OCI-LY1 (cell line): ENCODE measurements around the gene SPAG4.

ENCODE experiments used
- H2AFZ ChIP-seq: fragments of 200-600 bp; sonication (generic), shearing (Covaris generic); 2 replicates; pipeline ENCODE4 v1.6.0; 2014; ENCODE audit warnings: antibody characterized with exemption, mild to moderate bottlenecking, low read length
- H3F3A ChIP-seq: fragments of 200-600 bp; sonication (generic), shearing (Covaris generic); 2 replicates; pipeline ENCODE4 v1.6.0; 2014; ENCODE audit warnings: mild to moderate bottlenecking, antibody characterized with exemption, low read length, moderate library complexity; ENCODE audit not compliant: insufficient read depth
- H3K27ac ChIP-seq: fragments of 200-600 bp; sonication (generic); 2 replicates; pipeline ENCODE4 v1.5.1; 2014; ENCODE audit warnings: low read length, mixed run types, mild to moderate bottlenecking, low read depth; ENCODE audit not compliant: poor library complexity, severe bottlenecking
- H3K27me3 ChIP-seq: fragments of 200-600 bp; sonication (generic); 2 replicates; pipeline ENCODE4 v1.6.0; 2014; ENCODE audit warnings: antibody characterized with exemption, mild to moderate bottlenecking, low read length, moderate library complexity; ENCODE audit not compliant: insufficient read depth
- H3K36me3 ChIP-seq: fragments of 200-600 bp; sonication (generic); 2 replicates; pipeline ENCODE4 v1.6.1; 2014; ENCODE audit warnings: mild to moderate bottlenecking, antibody characterized with exemption, low read length, moderate library complexity, mixed read lengths; ENCODE audit not compliant: insufficient read depth
- H3K4me1 ChIP-seq: fragments of 200-600 bp; sonication (generic); 2 replicates; pipeline ENCODE4 v1.5.1; 2014; ENCODE audit warnings: mild to moderate bottlenecking, low read length, moderate library complexity; ENCODE audit not compliant: insufficient read depth, severe bottlenecking
- H3K4me2 ChIP-seq: fragments of 200-600 bp; sonication (generic), shearing (Covaris generic); 2 replicates; pipeline ENCODE4 v1.6.1; 2014; ENCODE audit warnings: low read length
- H3K4me3 ChIP-seq: fragments of 200-600 bp; sonication (generic); 2 replicates; pipeline ENCODE4 v1.5.1; 2014; ENCODE audit warnings: low read length, low read depth, mild to moderate bottlenecking, mixed read lengths; ENCODE audit not compliant: poor library complexity, severe bottlenecking
- H3K79me2 ChIP-seq: fragments of 200-600 bp; shearing (Covaris generic); 2 replicates; pipeline ENCODE4 v1.6.1; 2016; ENCODE audit warnings: mixed run types, low read length, mixed read lengths; ENCODE audit not compliant: insufficient read depth
- H3K9ac ChIP-seq: fragments of 200-600 bp; sonication (generic), shearing (Covaris generic); 2 replicates; pipeline ENCODE4 v1.6.1; 2014; ENCODE audit warnings: mild to moderate bottlenecking, low read length, mixed read lengths
- H3K9me2 ChIP-seq: fragments of 200-600 bp; sonication (generic), shearing (Covaris generic); 2 replicates; pipeline ENCODE4 v1.6.1; 2014; ENCODE audit warnings: low read depth, mild to moderate bottlenecking, low read length, mixed read lengths
- H3K9me3 ChIP-seq: fragments of 200-600 bp; shearing (Covaris generic); 2 replicates; pipeline ENCODE4 v1.6.1; 2014; ENCODE audit warnings: low read length, mixed read lengths
- H4K20me1 ChIP-seq: fragments of 200-600 bp; sonication (generic), shearing (Covaris generic); 2 replicates; pipeline ENCODE4 v1.6.0; 2016; ENCODE audit warnings: mild to moderate bottlenecking, low read length; ENCODE audit not compliant: insufficient read depth
- CTCF ChIP-seq: fragments of 200-600 bp; sonication (generic), shearing (Covaris generic); IDR thresholded peaks from 2 replicates; pipeline ENCODE4 v1.5.1; 2017; ENCODE audit warnings: mild to moderate bottlenecking, antibody characterized with exemption, low read length, moderate library complexity, mixed read lengths
- EZH2 ChIP-seq: fragments of 200-600 bp; sonication (generic), shearing (Covaris generic); IDR thresholded peaks from 2 replicates; pipeline ENCODE4 v1.8.0; 2017; ENCODE audit warnings: borderline replicate concordance, mixed run types, mild to moderate bottlenecking, antibody characterized with exemption, low read length, moderate library complexity, mixed read lengths

Gene SPAG4

GRCh38 chr20:35663516-35664465 is 48.2 kb downstream of the SPAG4 start:
- H3K79me2 ChIP-seq, result peaks cover 57% of the 10 kb centered on the region
- peaks cover 50% of the 10 kb centered on the region for H3K36me3 ChIP-seq
- peak overlapping the region; percentile 77 for H3K4me3 ChIP-seq
- H4K20me1 ChIP-seq, result no peaks in the 10 kb centered on the region; the same call in none of the 2 replicates
- peak overlapping the region; percentile 79 for H3K27ac ChIP-seq
- TF ChIP-seq CTCF (no peak; the same call in 1 of the 2 replicates), EZH2 (no peak)
- peak overlapping the region; percentile 89 for H3K9ac ChIP-seq
- no peaks in the 10 kb centered on the region for H3K9me2 ChIP-seq
- H3K4me1 ChIP-seq, result peaks cover 33% of the 10 kb centered on the region
- no peak overlapping the region for H2AFZ ChIP-seq
- peaks cover 21% of the 10 kb centered on the region; the same call in 1 of the 2 replicates for H3K9me3 ChIP-seq
- no peaks in the 10 kb centered on the region for H3K27me3 ChIP-seq
- peak overlapping the region; percentile 83 for H3K4me2 ChIP-seq
- H3F3A ChIP-seq, result no peaks in the 10 kb centered on the region

GRCh38 chr20:35664466-35665206 is 49.0 kb downstream of the SPAG4 start, which contains the start of the genes CPNE1 and RBM12:
CPNE1 (minus strand) TSS chr20:35664900; CDS start chr20:35632923, 31,977 bp downstream.
RBM12 (minus strand) TSS chr20:35664900; CDS start chr20:35655322, 9,578 bp downstream.
- Histone ChIP-seq H3K27ac (peak within 1 kb of the TSS; percentile 79), H4K20me1 (no peaks in the 10 kb centered on the region; the same call in none of the 2 replicates), H3K27me3 (no peaks in the 10 kb centered on the region), H3K9ac (peak within 1 kb of the TSS; percentile 89), H2AFZ (no peak within 1 kb of the TSS), H3K4me1 (peaks cover 33% of the 10 kb centered on the region), H3K4me3 (peak within 1 kb of the TSS; percentile 77), H3K4me2 (peak within 1 kb of the TSS; percentile 83), H3K9me2 (no peaks in the 10 kb centered on the region), H3F3A (no peaks in the 10 kb centered on the region), H3K9me3 (peaks cover 16% of the 10 kb centered on the region; the same call in 1 of the 2 replicates), H3K79me2 (peaks cover 49% of the 10 kb centered on the region), H3K36me3 (peaks cover 53% of the 10 kb centered on the region)
- TF ChIP-seq CTCF (peak; percentile 3; the same call in 1 of the 2 replicates), EZH2 (no peak)

- Histone ChIP-seq H3K4me2 (no peak overlapping the region), H3K27ac (no peak overlapping the region), H4K20me1 (no peaks in the 10 kb centered on the region; the same call in none of the 2 replicates), H3K79me2 (peaks cover 36% of the 10 kb centered on the region), H3F3A (no peaks in the 10 kb centered on the region), H2AFZ (no peak overlapping the region), H3K27me3 (no peaks in the 10 kb centered on the region), H3K9me3 (peaks cover 6% of the 10 kb centered on the region; the same call in 1 of the 2 replicates), H3K4me3 (no peak overlapping the region), H3K9me2 (no peaks in the 10 kb centered on the region), H3K9ac (no peak overlapping the region), H3K36me3 (peaks cover 53% of the 10 kb centered on the region), H3K4me1 (peaks cover 31% of the 10 kb centered on the region)
- TF ChIP-seq CTCF (no peak), EZH2 (no peak)
These were observed 50.3 kb downstream of the SPAG4 start for GRCh38 chr20:35665949-35666288.
